HG03354 (cell line): ENCODE results near the gene TRIM71.
"Not testable (repeated sequence)": the region's sequence is repeated elsewhere in the genome, so short reads cannot be mapped to it uniquely, and the experiment has no call there.

Experiments
- ATAC-seq: cut with Tn5 transposase; IDR thresholded peaks from one replicate; pipeline ENCODE4 v1.9.1; 2021; ENCODE audit warnings: mild to moderate bottlenecking; ENCODE audit not compliant: unreplicated experiment, poor library complexity, severe bottlenecking

The TRIM71 gene

GRCh38 chr3:32817558-32818228 is at the start of gene TRIM71:
Gene TRIM71 (plus strand): TSS chr3:32817997. CDS start chr3:32818081, 84 bp downstream.
- peak; percentile 18 for ATAC-seq

DNA sequence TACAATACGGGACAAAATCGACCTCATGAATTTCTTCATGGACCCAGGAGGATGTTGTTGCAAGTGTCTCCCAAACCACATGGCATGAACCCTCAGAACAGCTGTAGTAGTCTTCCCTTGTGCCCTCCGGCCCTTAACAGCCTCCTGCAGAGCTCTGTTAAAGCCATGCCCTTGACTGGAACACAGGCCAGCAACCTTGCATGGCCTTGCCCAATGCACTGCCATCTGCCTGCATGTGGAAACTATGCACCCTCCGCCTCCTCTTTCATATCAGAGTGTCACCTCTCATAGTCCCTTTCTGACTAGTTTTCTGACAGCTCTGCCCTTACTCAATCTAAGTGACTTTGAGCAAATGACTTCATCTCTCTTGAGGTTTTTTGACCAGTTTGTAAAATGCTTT is 39.4 kb upstream of the TRIM71 start:
- no peak for ATAC-seq

- no peak for ATAC-seq
These were observed 37.6 kb upstream of the TRIM71 start for GRCh38 chr3:32780071-32780734.

DNA sequence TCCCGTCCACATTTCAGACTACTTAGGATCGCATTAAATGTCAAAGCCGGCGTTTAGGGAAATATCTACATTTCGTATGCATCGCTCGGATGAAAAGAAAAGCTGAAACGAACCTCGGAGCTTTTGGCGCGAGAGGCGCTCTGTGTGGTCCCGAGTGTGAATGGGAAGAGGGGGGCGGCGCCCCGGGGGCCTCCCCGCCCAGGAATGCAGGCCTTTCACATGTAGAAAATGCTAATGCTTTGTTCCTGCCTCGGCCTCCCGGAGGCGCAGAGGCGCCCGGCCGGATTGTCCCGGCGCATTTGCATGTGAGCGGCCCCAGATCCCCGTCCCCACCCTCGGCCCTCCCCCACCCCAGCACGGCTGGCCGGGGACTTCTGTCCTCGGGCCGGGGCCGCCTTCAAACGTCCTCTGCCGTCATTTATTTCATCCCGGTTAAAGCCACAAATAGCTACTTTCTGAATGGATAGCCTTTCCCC is 37.0 kb upstream of the TRIM71 start:
- peak; percentile 36 for ATAC-seq

DNA sequence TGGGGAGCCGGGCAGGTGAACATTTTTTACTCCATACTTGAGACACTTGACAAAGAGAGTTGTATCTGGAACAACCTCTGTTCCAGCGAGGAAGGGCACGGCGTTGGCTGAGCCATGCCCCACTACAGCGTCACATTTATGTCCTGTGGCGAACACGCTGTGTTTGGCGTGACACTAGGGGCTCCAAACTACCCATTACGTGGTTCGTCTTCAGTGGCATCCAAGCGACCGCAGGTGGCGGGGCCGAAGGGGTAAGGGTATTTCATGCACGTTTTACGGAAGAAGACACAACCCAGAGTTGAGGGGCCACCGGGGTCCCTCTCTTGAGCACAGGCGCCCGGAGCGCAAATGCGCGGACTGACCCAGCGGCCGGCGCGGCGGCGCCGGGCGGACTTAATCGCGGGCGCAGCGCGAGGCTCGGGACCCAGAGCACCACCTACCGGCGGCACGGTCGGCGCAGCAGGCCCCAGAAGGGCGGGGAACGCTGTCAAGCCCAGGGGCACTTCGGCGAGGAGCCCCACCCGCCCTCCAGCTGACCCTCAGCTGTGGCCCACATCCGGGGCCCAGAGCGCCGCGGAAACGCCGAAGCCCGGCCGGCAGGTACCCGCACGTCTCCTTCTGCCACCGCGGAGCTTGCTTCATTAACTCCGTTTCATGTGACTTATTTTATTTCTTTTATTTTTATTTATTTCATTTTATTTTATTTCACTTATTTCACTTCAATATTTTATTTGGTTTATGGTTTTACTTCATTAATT is 36.4 kb upstream of the TRIM71 start:
- ATAC-seq = peak; percentile 97

DNA sequence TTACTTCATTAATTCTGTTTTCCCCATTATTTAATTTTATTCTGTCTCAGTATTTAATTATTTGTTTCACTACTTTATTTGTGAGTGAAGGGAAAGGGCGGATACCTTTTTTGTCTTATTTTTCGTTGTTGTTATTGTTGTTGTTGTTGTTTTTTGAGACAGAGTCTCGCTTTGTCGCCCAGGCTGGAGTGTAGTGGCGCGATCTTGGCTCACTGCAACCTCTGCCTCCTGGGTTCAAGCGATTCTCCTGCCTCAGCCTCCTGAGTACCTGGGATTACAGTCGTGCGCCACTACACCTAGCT is 35.9 kb upstream of the TRIM71 start:
- ATAC-seq = not testable (repeated sequence)

- ATAC-seq = no peak
These were observed 35.4 kb upstream of the TRIM71 start for GRCh38 chr3:32782407-32782806.

DNA sequence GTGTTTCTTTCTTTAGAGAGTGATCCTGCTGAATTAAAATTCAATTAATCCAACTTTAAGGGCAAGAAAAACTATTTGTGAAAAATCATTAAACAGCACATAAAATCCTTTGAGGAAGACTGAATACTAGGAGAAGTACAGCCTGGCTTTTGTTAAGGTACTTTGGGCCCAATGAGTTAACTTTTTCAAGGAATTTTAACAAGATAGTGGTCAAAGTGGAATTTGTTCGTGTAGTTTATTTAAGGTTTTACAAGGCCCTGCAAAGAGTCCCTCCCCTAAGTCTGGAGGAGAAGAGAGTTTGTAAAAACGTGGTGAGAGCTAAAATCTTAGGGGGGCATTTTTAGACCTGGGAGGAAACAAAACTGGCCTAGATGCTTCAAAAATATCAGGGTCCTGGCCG is 26.0 kb upstream of the TRIM71 start:
- no peak for ATAC-seq

- ATAC-seq = no peak
These were observed 23.1 kb upstream of the TRIM71 start for GRCh38 chr3:32794487-32795308.

- not testable (repeated sequence) for ATAC-seq
These were observed 21.3 kb upstream of the TRIM71 start for GRCh38 chr3:32796384-32796950.

DNA sequence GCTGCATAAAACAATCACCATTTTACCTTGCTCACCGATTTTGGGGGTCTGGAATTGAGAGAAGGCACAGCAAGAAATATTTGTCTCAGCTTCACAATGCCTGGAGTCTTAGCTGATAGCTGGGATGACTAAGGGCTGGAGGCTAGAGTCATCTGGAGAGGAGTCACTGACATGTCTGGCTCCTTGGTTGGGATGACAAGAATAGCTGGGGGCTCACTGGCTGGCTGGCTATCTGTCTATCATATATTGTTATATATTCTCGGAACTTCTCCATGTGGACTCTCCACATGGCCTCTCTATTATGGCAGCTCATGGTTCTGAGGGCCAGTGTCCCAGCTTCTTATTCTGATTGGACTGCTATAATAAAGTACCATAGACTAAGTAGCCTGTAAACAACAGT is 20.0 kb upstream of the TRIM71 start:
- no peak for ATAC-seq

DNA sequence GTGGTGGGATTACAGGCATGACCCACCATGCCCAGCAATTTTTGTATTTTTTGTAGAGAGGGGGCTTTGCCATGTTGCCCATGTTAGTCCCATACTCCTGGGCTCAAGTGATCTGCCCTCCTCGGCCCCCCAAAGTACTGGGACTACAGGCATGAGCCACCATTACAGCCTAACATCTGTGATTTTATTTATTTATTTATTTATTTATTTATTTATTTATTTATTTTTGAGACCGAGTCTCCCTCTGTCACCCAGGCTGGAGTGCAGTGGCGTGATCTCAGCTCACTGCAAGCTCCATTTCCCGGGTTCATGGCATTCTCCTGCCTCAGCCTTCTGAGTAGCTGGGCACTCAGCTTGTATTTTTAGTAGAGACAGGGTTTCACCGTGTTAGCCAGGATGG is 16.4 kb upstream of the TRIM71 start:
- not testable (repeated sequence) for ATAC-seq

DNA sequence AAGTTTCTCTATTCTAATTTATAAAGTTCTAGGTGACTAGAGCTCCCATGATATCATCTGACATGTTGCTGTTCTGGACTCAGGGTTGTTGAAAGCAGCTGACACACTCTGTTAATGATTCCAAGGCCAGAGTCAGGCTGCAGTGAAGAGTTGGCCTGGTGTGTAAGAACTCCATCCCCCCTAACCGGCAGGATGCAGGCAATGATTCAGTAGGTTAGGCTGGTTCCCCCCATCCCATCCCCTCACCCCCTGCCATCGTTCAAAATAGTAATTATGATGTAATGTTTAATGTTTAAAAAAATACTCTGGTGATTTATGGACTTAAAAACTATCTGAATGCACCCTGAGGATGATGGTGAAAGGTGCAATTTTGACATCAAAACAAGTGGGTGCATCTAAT is 4.6 kb upstream of the TRIM71 start:
- peak; percentile 66 for ATAC-seq

- ATAC-seq = no peak
These were observed 3.4 kb upstream of the TRIM71 start for GRCh38 chr3:32814361-32814760.

- ATAC-seq = no peak
These were observed 1.9 kb upstream of the TRIM71 start for GRCh38 chr3:32815841-32816438.

DNA sequence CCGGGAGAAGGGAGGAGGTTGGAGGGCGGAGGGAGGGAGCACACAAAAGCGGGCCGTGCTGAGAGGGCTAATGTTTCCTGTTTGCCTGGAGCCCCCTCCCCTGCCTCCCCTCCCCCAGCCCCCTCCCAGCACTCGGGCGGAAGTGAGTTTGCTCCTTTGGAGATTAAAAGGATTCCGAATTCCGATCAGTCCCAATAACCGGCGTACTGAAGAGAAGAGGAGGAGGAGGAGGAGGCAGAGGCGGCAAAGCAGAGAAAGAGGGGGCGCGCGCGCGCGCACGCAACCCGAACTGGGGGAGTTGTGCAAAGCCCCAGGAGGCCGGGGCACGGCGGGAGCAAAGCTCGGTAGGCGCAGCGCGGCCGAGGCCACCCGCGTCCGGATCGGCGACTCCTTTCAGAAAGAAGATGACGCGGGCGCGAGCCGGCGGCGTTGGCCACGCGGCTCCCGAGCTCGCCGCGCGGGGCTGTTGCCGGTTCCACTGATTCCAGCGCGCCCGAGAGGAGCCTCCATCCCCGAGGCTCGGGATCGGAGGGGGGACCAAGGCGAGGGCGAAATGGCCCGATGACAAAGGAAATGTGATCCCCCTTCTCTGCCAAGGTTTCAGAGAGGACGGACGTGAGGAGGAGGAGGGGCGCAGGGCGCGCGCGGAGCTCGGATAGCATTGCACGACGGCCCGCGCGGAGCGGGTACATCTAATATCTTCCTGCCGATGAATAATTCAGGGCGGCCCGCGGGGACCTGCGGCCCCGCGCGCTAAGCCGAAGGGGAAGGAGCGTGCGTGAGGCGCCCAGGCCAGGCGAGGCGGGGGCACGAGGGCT is 1.1 kb upstream of the TRIM71 start:
- ATAC-seq = peak; percentile 36

DNA sequence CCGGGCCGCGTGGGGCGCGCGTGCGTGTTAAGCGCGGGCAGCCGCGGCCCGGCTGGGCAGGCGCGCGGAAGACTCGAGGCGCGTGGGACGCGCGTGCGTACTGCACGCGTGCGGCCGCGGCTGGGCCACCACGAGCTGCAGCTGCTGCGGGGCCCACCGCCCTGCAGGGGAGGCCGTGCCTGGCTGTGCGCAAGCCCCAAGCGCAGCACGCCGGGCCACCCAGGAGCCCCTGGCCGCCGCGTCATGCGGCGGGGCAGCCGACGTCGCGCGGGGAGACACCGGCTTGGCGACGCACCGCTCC is 590 bp upstream of the TRIM71 start:
- ATAC-seq = peak; percentile 26

DNA sequence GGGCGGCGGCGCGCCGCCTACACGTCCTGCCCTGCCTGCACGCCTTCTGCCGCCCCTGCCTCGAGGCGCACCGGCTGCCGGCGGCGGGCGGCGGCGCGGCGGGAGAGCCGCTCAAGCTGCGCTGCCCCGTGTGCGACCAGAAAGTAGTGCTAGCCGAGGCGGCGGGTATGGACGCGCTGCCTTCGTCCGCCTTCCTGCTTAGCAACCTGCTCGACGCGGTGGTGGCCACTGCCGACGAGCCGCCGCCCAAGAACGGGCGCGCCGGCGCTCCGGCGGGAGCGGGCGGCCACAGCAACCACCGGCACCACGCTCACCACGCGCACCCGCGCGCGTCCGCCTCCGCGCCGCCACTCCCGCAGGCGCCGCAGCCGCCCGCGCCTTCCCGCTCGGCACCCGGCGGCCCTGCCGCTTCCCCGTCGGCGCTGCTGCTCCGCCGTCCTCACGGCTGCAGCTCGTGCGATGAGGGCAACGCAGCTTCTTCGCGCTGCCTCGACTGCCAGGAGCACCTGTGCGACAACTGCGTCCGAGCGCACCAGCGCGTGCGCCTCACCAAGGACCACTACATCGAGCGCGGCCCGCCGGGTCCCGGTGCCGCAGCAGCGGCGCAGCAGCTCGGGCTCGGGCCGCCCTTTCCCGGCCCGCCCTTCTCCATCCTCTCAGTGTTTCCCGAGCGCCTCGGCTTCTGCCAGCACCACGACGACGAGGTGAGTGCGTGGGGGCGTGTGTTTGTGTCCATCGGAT is 602 bp downstream of the TRIM71 start:
- ATAC-seq = peak; percentile 32
